ENCODE measurements around the gene SND1.
"Not testable (repeated sequence)": the region's sequence is repeated elsewhere in the genome, so short reads cannot be mapped to it uniquely, and the experiment has no call there.

SND1 gene

DNA sequence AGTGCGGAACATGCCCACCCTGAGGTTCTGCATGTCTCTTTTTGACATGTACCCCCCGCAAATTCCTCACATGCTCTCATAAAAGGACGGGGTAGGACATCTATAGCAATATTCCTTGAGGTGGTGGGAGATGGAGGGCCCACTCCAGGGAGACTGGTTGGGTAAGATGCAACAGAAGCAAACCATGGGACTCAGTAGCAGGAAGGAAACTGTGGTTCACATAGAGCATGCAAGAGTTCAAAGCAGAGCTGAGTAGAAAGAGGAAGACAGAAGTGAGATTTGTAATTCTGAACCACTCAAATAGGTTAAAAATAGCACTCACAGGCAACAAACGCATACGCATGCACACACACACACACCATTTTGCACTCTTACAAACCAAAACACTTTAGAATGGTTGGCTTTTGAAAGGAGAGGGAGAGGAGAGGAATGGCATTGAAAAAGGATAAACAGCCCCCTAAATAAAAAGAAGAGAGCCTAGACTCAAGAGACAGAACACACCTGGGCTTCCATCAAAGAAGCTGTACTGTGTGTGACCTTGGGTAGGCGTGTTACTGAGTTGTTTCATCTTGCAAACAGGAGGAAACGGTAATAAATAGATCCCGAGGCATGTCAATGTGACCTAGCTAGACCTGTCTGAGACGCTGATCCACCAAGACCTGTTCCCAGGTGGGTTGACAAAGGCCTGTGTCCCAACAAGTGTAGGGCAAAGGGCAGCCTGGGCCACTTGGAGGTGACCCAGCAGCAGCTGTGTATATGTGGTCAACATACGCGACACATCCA lies 456.8 kb downstream of the SND1 start:
- Histone ChIP-seq H3K27me3 (ENCODE audit: control insufficient read depth, insufficient read depth, low read length) (peaks cover 61% of the 10 kb centered on the region), H3K4me2 (ENCODE audit: low read length) (no peak overlapping the region), H3K4me3 (ENCODE audit: low read length) (no peak overlapping the region), H3K9ac (ENCODE audit: low read depth, low read length) (no peak overlapping the region), H3K36me3 (ENCODE audit: insufficient read depth, low read length) (no peaks in the 10 kb centered on the region), H3K4me1 (ENCODE audit: control insufficient read depth, insufficient read depth, low read length) (peaks cover 2% of the 10 kb centered on the region), H3K9me3 (replicated peaks; ENCODE audit: low read length) (no peaks in the 10 kb centered on the region)

DNA sequence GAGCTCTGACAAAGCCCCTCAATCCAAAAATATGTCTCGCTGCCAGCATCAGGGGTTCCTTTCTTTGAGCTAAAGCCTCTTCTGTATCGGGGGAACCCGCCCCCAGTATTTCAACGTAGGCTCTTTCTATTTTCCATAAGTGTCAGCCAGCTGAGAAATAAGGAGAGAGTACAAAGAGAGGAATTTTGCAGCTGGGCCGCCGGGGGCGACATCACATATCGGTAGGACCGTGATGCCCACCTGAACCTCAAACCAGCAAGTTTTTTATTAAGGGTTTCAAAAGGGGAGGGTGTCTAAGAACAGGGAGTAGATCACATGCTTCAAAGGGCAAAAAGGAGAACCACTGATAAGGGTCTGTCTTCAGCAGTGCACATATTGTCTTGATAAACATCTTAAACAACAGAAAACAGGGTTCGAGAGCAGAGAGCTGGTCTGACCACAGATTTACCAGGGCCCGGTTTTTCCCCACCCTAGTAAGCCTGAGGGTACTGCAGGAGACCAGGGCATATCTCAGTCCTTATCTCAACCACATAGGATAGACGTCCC lies 457.5 kb downstream of the SND1 start:
- H3K27me3 ChIP-seq (ENCODE audit: control insufficient read depth, insufficient read depth, low read length): peaks cover 56% of the 10 kb centered on the region
- H3K9me3 ChIP-seq (replicated peaks; ENCODE audit: low read length); H3K4me2 ChIP-seq (ENCODE audit: low read length); H3K36me3 ChIP-seq (ENCODE audit: insufficient read depth, low read length); H3K4me3 ChIP-seq (ENCODE audit: low read length); H3K9ac ChIP-seq (ENCODE audit: low read depth, low read length); H3K4me1 ChIP-seq (ENCODE audit: control insufficient read depth, insufficient read depth, low read length): not testable (repeated sequence)

DNA sequence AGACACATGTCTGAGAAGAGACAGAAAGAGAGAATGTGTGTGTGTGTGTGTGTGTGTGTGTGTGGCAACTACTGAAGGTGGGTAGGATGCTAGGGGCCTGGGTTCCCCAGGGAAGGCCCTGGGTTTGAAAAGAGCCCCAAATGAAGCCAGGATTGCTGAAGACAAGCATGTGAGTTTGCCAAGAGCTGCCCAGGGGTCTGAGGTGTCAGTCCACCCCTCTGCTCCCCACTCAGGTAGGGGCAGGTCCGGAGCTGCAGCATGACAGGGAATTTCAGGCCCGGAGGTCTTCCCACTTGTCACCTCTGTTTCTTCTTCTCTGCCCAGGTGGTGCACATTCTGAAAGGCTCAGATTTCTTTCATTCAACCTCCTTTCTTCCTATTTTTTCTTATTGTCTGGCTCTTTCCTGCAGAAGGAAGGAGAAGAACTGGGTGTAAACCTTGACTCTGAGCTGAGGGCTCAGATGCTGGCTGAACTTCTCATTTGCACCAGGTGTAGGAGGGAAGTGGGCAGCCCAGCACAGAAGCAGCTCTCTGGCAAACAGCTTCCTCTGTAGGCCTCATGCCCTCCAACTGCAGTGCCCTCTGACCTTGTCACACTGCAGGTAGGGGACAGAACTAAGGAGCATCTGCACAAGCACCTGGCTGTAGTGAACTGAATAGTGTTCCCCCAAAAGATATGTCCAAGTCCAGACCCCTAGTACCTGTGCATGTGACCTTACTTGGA lies 458.8 kb downstream of the SND1 start:
- Histone ChIP-seq H3K4me3 (ENCODE audit: low read length) (no peak overlapping the region), H3K36me3 (ENCODE audit: insufficient read depth, low read length) (no peaks in the 10 kb centered on the region), H3K4me2 (ENCODE audit: low read length) (no peak overlapping the region), H3K9ac (ENCODE audit: low read depth, low read length) (no peak overlapping the region), H3K4me1 (ENCODE audit: control insufficient read depth, insufficient read depth, low read length) (no peaks in the 10 kb centered on the region), H3K9me3 (replicated peaks; ENCODE audit: low read length) (no peaks in the 10 kb centered on the region), H3K27me3 (ENCODE audit: control insufficient read depth, insufficient read depth, low read length) (peaks cover 48% of the 10 kb centered on the region)

DNA sequence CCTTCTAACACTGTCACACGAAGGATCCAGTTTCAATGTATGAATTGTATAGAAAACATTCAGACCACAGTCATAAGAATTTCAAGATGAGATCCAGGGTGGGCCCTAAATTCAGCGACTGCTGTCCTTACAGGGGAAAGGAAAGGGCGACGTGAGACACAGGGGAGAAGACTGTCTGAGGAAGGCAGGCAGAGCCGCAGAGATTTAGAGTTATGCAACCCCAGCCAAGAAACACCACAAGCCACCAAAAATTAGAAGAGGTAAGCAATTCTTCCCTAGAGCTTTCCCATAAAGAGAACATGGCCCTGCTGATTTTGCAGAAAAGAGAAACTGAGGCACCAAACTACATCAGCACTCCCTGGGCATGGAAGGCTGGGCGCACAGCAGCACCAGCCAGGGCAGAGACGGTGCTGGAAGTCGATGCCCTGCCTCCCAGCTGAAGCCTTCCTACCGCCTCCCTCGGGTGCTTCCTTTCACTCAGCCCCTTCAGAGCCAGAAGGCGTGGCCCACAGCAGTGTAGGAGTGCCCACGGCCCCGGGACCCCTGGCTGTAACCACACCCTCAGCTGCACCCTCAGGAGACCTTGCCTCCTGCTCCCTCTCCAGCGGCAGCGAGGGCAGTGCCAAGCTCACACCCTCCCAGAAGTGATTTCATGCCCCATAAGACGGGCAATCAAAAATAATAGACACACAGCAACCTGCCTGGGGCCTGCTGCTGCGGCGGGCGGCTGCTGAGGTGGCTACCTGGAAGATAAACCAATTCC lies 460.2 kb downstream of the SND1 start:
- no peak overlapping the region for H3K4me2 ChIP-seq (ENCODE audit: low read length)
- H3K27me3 ChIP-seq (ENCODE audit: control insufficient read depth, insufficient read depth, low read length): peaks cover 38% of the 10 kb centered on the region
- no peaks in the 10 kb centered on the region for H3K4me1 ChIP-seq (ENCODE audit: control insufficient read depth, insufficient read depth, low read length)

DNA sequence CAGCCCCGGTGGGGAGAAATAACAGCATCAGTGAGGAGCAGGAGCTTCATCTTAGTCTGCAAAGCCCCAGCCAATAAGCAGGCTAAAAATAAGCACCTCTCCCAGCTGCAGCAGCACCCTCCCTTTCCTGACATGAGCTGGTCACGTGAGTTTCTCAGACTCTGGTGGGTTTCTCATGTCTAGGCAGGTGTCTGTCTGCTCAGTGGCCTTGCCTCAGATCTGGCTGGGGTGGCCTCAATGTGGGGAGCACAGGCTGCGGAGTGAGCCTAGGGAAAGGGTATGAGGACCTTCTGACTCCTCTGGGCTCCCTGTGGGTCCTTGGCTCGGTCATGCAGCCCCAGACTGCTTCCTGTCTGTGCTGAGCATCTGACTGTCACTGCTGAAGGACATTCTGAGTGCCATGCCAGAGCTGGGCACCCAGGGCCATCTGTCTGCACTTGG lies 460.8 kb downstream of the SND1 start:
- Histone ChIP-seq H3K9me3 (replicated peaks; ENCODE audit: low read length) (no peaks in the 10 kb centered on the region), H3K4me3 (ENCODE audit: low read length) (no peak overlapping the region), H3K36me3 (ENCODE audit: insufficient read depth, low read length) (no peaks in the 10 kb centered on the region), H3K4me1 (ENCODE audit: control insufficient read depth, insufficient read depth, low read length) (no peaks in the 10 kb centered on the region), H3K4me2 (ENCODE audit: low read length) (no peak overlapping the region), H3K9ac (ENCODE audit: low read depth, low read length) (no peak overlapping the region), H3K27me3 (ENCODE audit: control insufficient read depth, insufficient read depth, low read length) (peaks cover 37% of the 10 kb centered on the region)

More for the DNA sequence above, 460.2 kb downstream of the SND1 start:
- no peaks in the 10 kb centered on the region for H3K36me3 ChIP-seq (ENCODE audit: insufficient read depth, low read length)
- H3K9me3 ChIP-seq (replicated peaks; ENCODE audit: low read length): no peaks in the 10 kb centered on the region
- H3K4me3 ChIP-seq (ENCODE audit: low read length): no peak overlapping the region
- no peak overlapping the region for H3K9ac ChIP-seq (ENCODE audit: low read depth, low read length)

DNA sequence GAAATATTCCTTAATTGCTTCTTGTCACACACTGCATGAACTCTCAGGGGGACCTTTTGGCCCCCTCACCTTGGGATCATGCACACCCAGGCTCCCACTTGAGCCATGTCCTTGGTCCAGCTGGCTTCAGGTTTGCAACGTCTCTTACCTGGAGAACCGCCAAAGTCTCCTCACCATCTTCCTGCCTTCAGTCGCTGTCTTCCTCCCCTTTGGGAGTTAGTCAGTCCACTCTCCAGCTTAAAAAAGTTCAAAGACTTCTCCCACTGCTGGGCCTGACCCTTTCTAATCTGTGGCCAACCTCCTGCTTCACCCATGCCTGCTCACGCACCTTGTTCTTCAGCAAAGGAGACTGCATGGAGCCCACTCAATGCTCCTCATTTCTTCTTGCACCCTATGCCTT lies 461.8 kb downstream of the SND1 start:
- Histone ChIP-seq H3K9me3 (replicated peaks; ENCODE audit: low read length) (no peaks in the 10 kb centered on the region), H3K9ac (ENCODE audit: low read depth, low read length) (no peak overlapping the region), H3K4me3 (ENCODE audit: low read length) (no peak overlapping the region), H3K4me1 (ENCODE audit: control insufficient read depth, insufficient read depth, low read length) (no peaks in the 10 kb centered on the region), H3K4me2 (ENCODE audit: low read length) (no peak overlapping the region), H3K27me3 (ENCODE audit: control insufficient read depth, insufficient read depth, low read length) (peaks cover 28% of the 10 kb centered on the region), H3K36me3 (ENCODE audit: insufficient read depth, low read length) (no peaks in the 10 kb centered on the region)

DNA sequence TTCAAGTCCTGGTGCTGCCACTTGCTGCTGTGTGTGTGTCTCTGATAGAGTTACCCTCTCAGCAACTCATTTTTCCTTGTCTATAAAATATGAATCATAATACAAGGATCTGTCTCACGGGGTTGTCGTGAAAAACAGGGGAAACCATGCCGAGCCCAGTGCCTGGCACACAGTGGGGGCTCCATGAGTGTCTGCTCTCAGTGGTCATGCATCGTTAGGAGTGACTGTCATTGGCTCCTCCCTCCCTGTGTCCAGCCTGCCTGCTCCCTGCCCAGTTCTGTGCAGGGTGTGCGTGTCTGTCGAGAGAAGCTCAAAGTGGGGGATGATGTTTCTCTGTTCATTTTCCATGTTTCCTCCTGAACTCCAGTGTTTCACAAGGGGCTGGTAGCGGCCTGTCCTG lies 462.8 kb downstream of the SND1 start:
- H3K9ac ChIP-seq (ENCODE audit: low read depth, low read length): no peak overlapping the region
- no peak overlapping the region for H3K4me2 ChIP-seq (ENCODE audit: low read length)
- H3K4me3 ChIP-seq (ENCODE audit: low read length): no peak overlapping the region
- H3K9me3 ChIP-seq (replicated peaks; ENCODE audit: low read length): no peaks in the 10 kb centered on the region
- H3K36me3 ChIP-seq (ENCODE audit: insufficient read depth, low read length): no peaks in the 10 kb centered on the region
- no peaks in the 10 kb centered on the region for H3K4me1 ChIP-seq (ENCODE audit: control insufficient read depth, insufficient read depth, low read length)
- peaks cover 21% of the 10 kb centered on the region for H3K27me3 ChIP-seq (ENCODE audit: control insufficient read depth, insufficient read depth, low read length)

DNA sequence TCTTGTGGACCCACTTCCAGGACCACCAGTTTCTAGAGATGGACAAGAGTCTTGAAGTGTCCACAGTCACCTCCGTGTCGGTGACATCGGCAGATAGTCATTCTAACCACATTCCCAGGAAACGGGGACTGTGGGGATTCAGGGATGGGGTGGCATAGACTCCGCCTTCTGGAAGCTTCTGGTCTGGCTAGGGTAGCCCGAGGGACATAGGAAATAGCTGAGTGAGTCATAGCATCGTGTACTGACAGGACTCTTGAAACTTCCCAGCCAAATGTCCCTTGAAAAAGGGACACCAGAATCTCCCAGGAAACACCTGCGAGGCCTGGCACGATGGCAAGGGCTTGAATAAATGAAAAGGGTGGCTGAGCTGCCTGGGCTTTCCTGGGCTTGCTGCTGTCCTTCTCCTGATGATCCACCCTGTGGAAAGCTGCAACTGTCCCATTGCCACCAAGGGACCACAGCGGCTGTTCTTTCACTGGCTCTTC lies 463.4 kb downstream of the SND1 start:
- Histone ChIP-seq H3K4me1 (ENCODE audit: control insufficient read depth, insufficient read depth, low read length) (no peaks in the 10 kb centered on the region), H3K4me2 (ENCODE audit: low read length) (no peak overlapping the region), H3K27me3 (ENCODE audit: control insufficient read depth, insufficient read depth, low read length) (peaks cover 19% of the 10 kb centered on the region), H3K9me3 (replicated peaks; ENCODE audit: low read length) (no peaks in the 10 kb centered on the region), H3K36me3 (ENCODE audit: insufficient read depth, low read length) (no peaks in the 10 kb centered on the region), H3K4me3 (ENCODE audit: low read length) (no peak overlapping the region), H3K9ac (ENCODE audit: low read depth, low read length) (no peak overlapping the region)

DNA sequence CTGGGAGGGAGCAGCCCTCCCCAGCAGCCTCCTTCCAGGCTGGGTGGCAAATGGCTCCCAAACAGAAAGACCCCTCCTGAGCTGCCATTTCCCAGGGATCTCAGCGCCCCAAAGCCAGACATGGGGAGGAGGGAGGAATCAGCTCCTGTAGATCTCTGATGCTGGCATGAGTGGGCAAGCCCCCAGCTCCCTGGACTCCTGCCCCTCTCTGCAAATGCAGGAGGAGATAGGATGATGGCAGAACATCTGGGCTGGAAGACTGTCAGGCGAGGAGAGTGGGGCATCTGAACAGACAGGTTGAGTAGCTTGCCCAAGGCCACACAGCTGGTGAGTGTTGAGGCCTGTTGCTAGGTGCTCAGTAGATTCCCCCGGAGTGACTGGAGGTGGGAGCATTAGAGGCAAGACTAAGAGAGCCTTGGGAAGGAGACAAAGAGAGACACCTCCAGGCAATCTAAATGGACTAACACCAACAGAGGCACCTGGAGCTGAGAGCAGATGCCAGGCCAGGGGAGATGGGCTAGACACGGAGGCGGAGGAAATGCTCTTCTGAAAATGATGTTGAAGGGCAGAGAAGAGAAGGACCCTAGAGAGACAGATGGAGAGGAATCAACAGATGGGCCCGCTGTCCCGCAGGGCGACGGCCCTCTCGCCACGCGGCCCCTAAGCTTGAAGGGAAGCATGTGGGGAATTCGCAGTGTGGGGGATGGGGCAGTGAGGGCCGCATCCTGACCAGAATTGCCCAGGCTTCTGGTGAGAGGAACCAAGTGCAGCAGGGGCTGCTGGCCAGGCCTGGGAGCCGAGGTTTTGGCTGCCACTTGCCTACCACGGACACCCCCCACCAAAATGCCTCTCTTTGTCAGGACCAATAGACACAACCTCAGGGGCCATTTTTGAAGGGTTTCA lies 464.1 kb downstream of the SND1 start:
- Histone ChIP-seq H3K4me2 (ENCODE audit: low read length) (no peak overlapping the region), H3K9me3 (replicated peaks; ENCODE audit: low read length) (no peaks in the 10 kb centered on the region), H3K9ac (ENCODE audit: low read depth, low read length) (no peak overlapping the region), H3K4me3 (ENCODE audit: low read length) (no peak overlapping the region), H3K27me3 (ENCODE audit: control insufficient read depth, insufficient read depth, low read length) (peaks cover 12% of the 10 kb centered on the region), H3K36me3 (ENCODE audit: insufficient read depth, low read length) (no peaks in the 10 kb centered on the region), H3K4me1 (ENCODE audit: control insufficient read depth, insufficient read depth, low read length) (no peaks in the 10 kb centered on the region)

DNA sequence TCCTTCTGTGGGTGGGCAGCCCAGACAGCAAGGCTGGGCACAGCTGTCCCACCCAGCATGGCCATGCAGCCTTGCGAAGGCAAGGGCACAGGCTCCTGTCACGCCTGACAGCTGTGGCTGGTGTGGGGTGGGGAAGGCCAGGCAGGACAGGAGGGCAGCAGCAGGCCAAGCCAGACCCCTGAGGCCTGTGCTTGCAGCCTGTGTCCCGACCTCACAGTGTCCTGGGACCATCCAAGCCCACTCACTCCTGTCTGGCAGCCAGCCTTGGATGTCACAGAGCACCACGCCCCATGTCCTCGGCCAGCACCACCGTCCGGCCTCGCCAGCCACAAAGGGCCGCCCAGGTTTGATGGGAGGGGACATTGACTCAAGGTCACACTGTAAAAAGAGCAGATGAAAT lies 464.7 kb downstream of the SND1 start:
- no peaks in the 10 kb centered on the region for H3K36me3 ChIP-seq (ENCODE audit: insufficient read depth, low read length)
- no peaks in the 10 kb centered on the region for H3K9me3 ChIP-seq (replicated peaks; ENCODE audit: low read length)
- peaks cover 5% of the 10 kb centered on the region for H3K4me1 ChIP-seq (ENCODE audit: control insufficient read depth, insufficient read depth, low read length)
- H3K4me2 ChIP-seq (ENCODE audit: low read length): no peak overlapping the region
- no peak overlapping the region for H3K9ac ChIP-seq (ENCODE audit: low read depth, low read length)
- H3K27me3 ChIP-seq (ENCODE audit: control insufficient read depth, insufficient read depth, low read length): peaks cover 12% of the 10 kb centered on the region
- H3K4me3 ChIP-seq (ENCODE audit: low read length): no peak overlapping the region
